Measurements from ENCODE around the gene PDE4B. TPM values are rescaled to one million over a fixed set of nuclear protein-coding genes. Genes with fewer than 3 reads are reported as not detected.
"Not testable (repeated sequence)": the region's sequence is repeated elsewhere in the genome, so short reads cannot be mapped to it uniquely, and the experiment has no call there.

The PDE4B gene
- total RNA-seq, 2 donors from 2014 or later = 4.3 to 18.0 TPM

- Histone ChIP-seq H3K9ac (ENCODE audit: extremely low read depth, low read length, poor library complexity, severe bottlenecking) (no peak overlapping the region), H3K36me3 (ENCODE audit: control insufficient read depth, insufficient read depth, low read length) (no peaks in the 10 kb centered on the region), H3K4me1 (ENCODE audit: control insufficient read depth, insufficient read depth, low read length) (no peaks in the 10 kb centered on the region), H3K4me3 (ENCODE audit: low read length) (no peak overlapping the region), H3K27ac (ENCODE audit: low read depth, low read length) (no peak overlapping the region), H3K27me3 (ENCODE audit: control insufficient read depth, insufficient read depth, low read length, poor library complexity, severe bottlenecking) (no peaks in the 10 kb centered on the region), H3K9me3 (ENCODE audit: control insufficient read depth, low read length) (no peaks in the 10 kb centered on the region)
- Mint-ChIP-seq H3K27me3 (ENCODE audit: insufficient read depth) (no peaks in the 10 kb centered on the region), H3K9me3 (no peaks in the 10 kb centered on the region), H3K36me3 (ENCODE audit: low read depth) (no peaks in the 10 kb centered on the region), H3K27ac (no peak overlapping the region), H3K4me1 (no peaks in the 10 kb centered on the region), H3K4me3 (no peak overlapping the region)
- no peak for TF ChIP-seq CTCF (conservative IDR thresholded peaks at IDR 0.05)
- no peak for DNase-seq
- 92 to 100% methylated on average over 1 to 2 of the region's 2 CpGs for WGBS, 2 experiments (ENCODE audit: insufficient coverage in 1 of 2, insufficient read length in 1 of 2)
Measured at GRCh38 chr1:66135161-66135560, 342.5 kb downstream of the PDE4B start.

GRCh38 chr1:66136423-66136822 is 343.7 kb downstream of the PDE4B start:
- H3K36me3 ChIP-seq (ENCODE audit: control insufficient read depth, insufficient read depth, low read length); H3K27ac Mint-ChIP-seq; H3K4me1 Mint-ChIP-seq; H3K4me3 Mint-ChIP-seq; H3K36me3 Mint-ChIP-seq (ENCODE audit: low read depth); H3K9me3 ChIP-seq (ENCODE audit: control insufficient read depth, low read length); H3K27me3 Mint-ChIP-seq (ENCODE audit: insufficient read depth); H3K4me3 ChIP-seq (ENCODE audit: low read length); H3K4me1 ChIP-seq (ENCODE audit: control insufficient read depth, insufficient read depth, low read length); H3K27me3 ChIP-seq (ENCODE audit: control insufficient read depth, insufficient read depth, low read length, poor library complexity, severe bottlenecking); H3K9me3 Mint-ChIP-seq; DNase-seq; H3K9ac ChIP-seq (ENCODE audit: extremely low read depth, low read length, poor library complexity, severe bottlenecking); H3K27ac ChIP-seq (ENCODE audit: low read depth, low read length): not testable (repeated sequence)
- WGBS, 2 experiments (ENCODE audit: insufficient coverage in 1 of 2, insufficient read length in 1 of 2) = 86 to 95% methylated on average over 3 to 4 of the region's 4 CpGs

- no peaks in the 10 kb centered on the region for H3K27me3 Mint-ChIP-seq (ENCODE audit: insufficient read depth)
- no peaks in the 10 kb centered on the region for H3K36me3 Mint-ChIP-seq (ENCODE audit: low read depth)
- Histone ChIP-seq H3K9me3 (ENCODE audit: control insufficient read depth, low read length) (no peaks in the 10 kb centered on the region), H3K27me3 (ENCODE audit: control insufficient read depth, insufficient read depth, low read length, poor library complexity, severe bottlenecking) (no peaks in the 10 kb centered on the region), H3K4me1 (ENCODE audit: control insufficient read depth, insufficient read depth, low read length) (no peaks in the 10 kb centered on the region), H3K9ac (ENCODE audit: extremely low read depth, low read length, poor library complexity, severe bottlenecking) (no peak overlapping the region), H3K27ac (ENCODE audit: low read depth, low read length) (no peak overlapping the region), H3K36me3 (ENCODE audit: control insufficient read depth, insufficient read depth, low read length) (no peaks in the 10 kb centered on the region), H3K4me3 (ENCODE audit: low read length) (no peak overlapping the region)
- DNase-seq = no peak
- H3K4me3 Mint-ChIP-seq = no peak overlapping the region
- H3K4me1 Mint-ChIP-seq = no peaks in the 10 kb centered on the region
- no peak overlapping the region for H3K27ac Mint-ChIP-seq
- WGBS, 2 experiments (ENCODE audit: insufficient coverage in 1 of 2, insufficient read length in 1 of 2) = 82 to 88% methylated on average over 2 of the region's 2 CpGs
- no peak for TF ChIP-seq CTCF (conservative IDR thresholded peaks at IDR 0.05)
- no peaks in the 10 kb centered on the region for H3K9me3 Mint-ChIP-seq
Measured at GRCh38 chr1:66137235-66137634, 344.5 kb downstream of the PDE4B start.

- TF ChIP-seq CTCF (conservative IDR thresholded peaks at IDR 0.05) = no peak
- no peak overlapping the region for H3K9ac ChIP-seq (ENCODE audit: extremely low read depth, low read length, poor library complexity, severe bottlenecking)
- no peaks in the 10 kb centered on the region for H3K27me3 ChIP-seq (ENCODE audit: control insufficient read depth, insufficient read depth, low read length, poor library complexity, severe bottlenecking)
- Mint-ChIP-seq H3K4me1 (no peaks in the 10 kb centered on the region), H3K36me3 (ENCODE audit: low read depth) (no peaks in the 10 kb centered on the region), H3K4me3 (no peak overlapping the region), H3K9me3 (no peaks in the 10 kb centered on the region), H3K27me3 (ENCODE audit: insufficient read depth) (no peaks in the 10 kb centered on the region), H3K27ac (no peak overlapping the region)
- no peak overlapping the region for H3K27ac ChIP-seq (ENCODE audit: low read depth, low read length)
- H3K4me1 ChIP-seq (ENCODE audit: control insufficient read depth, insufficient read depth, low read length) = no peaks in the 10 kb centered on the region
- no peaks in the 10 kb centered on the region for H3K9me3 ChIP-seq (ENCODE audit: control insufficient read depth, low read length)
- H3K36me3 ChIP-seq (ENCODE audit: control insufficient read depth, insufficient read depth, low read length) = no peaks in the 10 kb centered on the region
- no peak for DNase-seq
- no peak overlapping the region for H3K4me3 ChIP-seq (ENCODE audit: low read length)
Measured at GRCh38 chr1:66138613-66139012, 345.9 kb downstream of the PDE4B start.

Measured in endodermal cell (in vitro differentiated cells).